SK-N-SH (cell line): Measurements from ENCODE around the gene CCNJL. TPM values are rescaled to one million over a fixed set of nuclear protein-coding genes. Genes with fewer than 3 reads are reported as not detected.

ENCODE experiments used
- CTCF ChIA-PET: fragments of 300-600, 350-600 bp; formaldehyde crosslinking; extraction: SDS; loops from one replicate; lab custom pipeline; 2021; lab: Yijun Ruan, JAX
- POLR2A ChIA-PET: fragments of 350-600 bp; sonication (Branson Sonifier 250); formaldehyde crosslinking; extraction: SDS; loops from one replicate; lab custom pipeline; 2020; ENCODE audit warnings: antibody characterized with exemption, inconsistent platforms; lab: Yijun Ruan, JAX
- DNase-seq: peaks from one replicate; pipeline ENCODE4 v3.0.0; 2012
- H2AFZ ChIP-seq: fragments of 200-600 bp; sonication (generic); 2 replicates; pipeline ENCODE4 v1.8.1; 2016; ENCODE audit warnings: antibody characterized with exemption, mild to moderate bottlenecking, low read depth
- H3F3A ChIP-seq: fragments of 200-600 bp; sonication (generic); replicated peaks from 2 replicates; pipeline ENCODE3; 2016; ENCODE audit warnings: antibody characterized with exemption, mild to moderate bottlenecking; ENCODE audit not compliant: insufficient read depth
- H3K27ac ChIP-seq, 2 experiments: fragments of 200-500 bp in 1 of 2; fragments of 200-600 bp in 1 of 2; sonication (Bioruptor generic) in 1 of 2; sonication (generic), shearing (Covaris generic) in 1 of 2; 2 replicates each; pipeline versions ENCODE4 v1.5.1 to v1.6.1; 2014 to 2016; ENCODE audit warnings: low read depth in 2 of 2, inconsistent platforms in 1 of 2, low read length in 1 of 2, mild to moderate bottlenecking in 1 of 2, mixed read lengths in 1 of 2
- H3K27me3 ChIP-seq: fragments of 200-600 bp; sonication (generic), shearing (Covaris generic); 2 replicates; pipeline ENCODE4 v1.6.1; 2016; ENCODE audit warnings: mixed run types; ENCODE audit not compliant: insufficient read depth
- H3K36me3 ChIP-seq, 2 experiments: fragments of 200-500 bp in 1 of 2; fragments of 200-600 bp in 1 of 2; sonication (Bioruptor generic) in 1 of 2; sonication (generic) in 1 of 2; replicated peaks in 1 of 2; 2 replicates each; pipeline versions ENCODE3 to v1.5.1; 2014 to 2016; ENCODE audit warnings: low read length in 1 of 2, mild to moderate bottlenecking in 1 of 2; ENCODE audit not compliant: insufficient read depth in 2 of 2, control insufficient read depth in 1 of 2
- H3K4me1 ChIP-seq, 2 experiments: fragments of 200-500 bp in 1 of 2; fragments of 200-600 bp in 1 of 2; sonication (Bioruptor generic) in 1 of 2; sonication (generic), shearing (Covaris generic) in 1 of 2; 2 replicates each; pipeline versions ENCODE4 v1.5.1 to v1.6.1; 2014 to 2016; ENCODE audit warnings: low read depth in 1 of 2, low read length in 1 of 2, mixed run types in 1 of 2; ENCODE audit not compliant: insufficient read depth in 2 of 2, control insufficient read depth in 1 of 2
- H3K4me2 ChIP-seq: fragments of 200-600 bp; sonication (generic), shearing (Covaris generic); 2 replicates; pipeline ENCODE4 v1.6.1; 2017; ENCODE audit warnings: mixed run types
- H3K4me3 ChIP-seq, 2 experiments: fragments of 200-500 bp in 1 of 2; fragments of 200-600 bp in 1 of 2; sonication (Bioruptor generic) in 1 of 2; sonication (generic), shearing (Covaris generic) in 1 of 2; 2 replicates each; pipeline versions ENCODE4 v1.5.1 to v1.8.1; 2014 to 2016; ENCODE audit warnings: low read depth in 2 of 2, inconsistent platforms in 1 of 2, low read length in 1 of 2, mild to moderate bottlenecking in 1 of 2, mixed read lengths in 1 of 2, moderate library complexity in 1 of 2
- H3K79me2 ChIP-seq: fragments of 200-600 bp; sonication (generic); 2 replicates; pipeline ENCODE4 v1.8.1; 2017; ENCODE audit warnings: mild to moderate bottlenecking; ENCODE audit not compliant: insufficient read depth
- H3K9ac ChIP-seq: fragments of 200-600 bp; sonication (generic); 2 replicates; pipeline ENCODE4 v1.6.1; 2017; ENCODE audit warnings: mixed run types
- H3K9me2 ChIP-seq: fragments of 200-600 bp; sonication (generic); 2 replicates; pipeline ENCODE4 v1.6.1; 2017; ENCODE audit warnings: mixed run types
- H3K9me3 ChIP-seq: fragments of 200-600 bp; sonication (generic); 2 replicates; pipeline ENCODE4 v1.6.1; 2017; ENCODE audit warnings: mixed run types, mild to moderate bottlenecking, moderate library complexity
- H4K20me1 ChIP-seq: fragments of 200-600 bp; sonication (generic); 2 replicates; pipeline ENCODE4 v1.6.1; 2017; ENCODE audit warnings: mild to moderate bottlenecking, mixed run types; ENCODE audit not compliant: insufficient read depth
- FOSL2 ChIP-seq: IDR thresholded peaks from 2 replicates; pipeline ENCODE4 v1.4.0; 2012; ENCODE audit warnings: low read depth, mild to moderate bottlenecking, moderate library complexity, borderline replicate concordance
- FOXJ3 ChIP-seq: sonication (generic); formaldehyde crosslinking; IDR thresholded peaks from 2 replicates; pipeline ENCODE4 v1.5.1; 2020; ENCODE audit warnings: mild to moderate bottlenecking, missing genetic modification reagents
- JUND ChIP-seq: IDR thresholded peaks from 2 replicates; pipeline ENCODE4 v1.4.0; 2012
- MXI1 ChIP-seq: IDR thresholded peaks from 2 replicates; pipeline ENCODE4 v1.6.1; 2012; ENCODE audit warnings: mild to moderate bottlenecking, low read depth, low read length, improper control_type of control experiment
- NFIC ChIP-seq: IDR thresholded peaks from 2 replicates; pipeline ENCODE4 v1.4.0; 2012; ENCODE audit warnings: borderline replicate concordance
- NRF1 ChIP-seq: IDR thresholded peaks from 2 replicates; pipeline ENCODE4 v1.6.1; 2012; ENCODE audit warnings: low read depth, mild to moderate bottlenecking, low read length
- RCOR1 ChIP-seq: fragments of 150-350 bp; IDR thresholded peaks from 2 replicates; pipeline ENCODE4 v1.6.1; 2017; ENCODE audit warnings: antibody characterized with exemption, low read length
- SIN3A ChIP-seq: IDR thresholded peaks from 2 replicates; pipeline ENCODE4 v1.6.1; 2012; ENCODE audit warnings: low read depth, mild to moderate bottlenecking, low read length, moderate library complexity, borderline replicate concordance
- TAF1 ChIP-seq: IDR thresholded peaks from 2 replicates; pipeline ENCODE4 v1.6.1; 2012; ENCODE audit warnings: low read depth, mild to moderate bottlenecking, low read length, moderate library complexity, borderline replicate concordance
- TEAD4 ChIP-seq: IDR thresholded peaks from 2 replicates; pipeline ENCODE4 v1.4.0; 2012; ENCODE audit warnings: mild to moderate bottlenecking, borderline replicate concordance; ENCODE audit not compliant: insufficient read depth
- WGBS: methylation state at CpG from one replicate; pipeline ENCODE4 v1.1.6; 2017; ENCODE audit warnings: low lambda C conversion rate; 5-methylcytosine and 5-hydroxymethylcytosine counted together
- polyA plus RNA-seq, 3 experiments: library from polyadenylated mRNA; depleted of rRNA; stranded (reverse); fragments of >200 nt; gene quantifications; 2 replicates each; pipeline ENCODE4 v1.2.3, GENCODE V29; 2012
- TF ChIP-seq, protein P1 (sequence below): IDR thresholded peaks from 2 replicates; pipeline ENCODE4; 2012
- TF ChIP-seq, protein P2 (sequence below): IDR thresholded peaks from 2 replicates; pipeline ENCODE4 v1.6.1; 2012; ENCODE audit warnings: mild to moderate bottlenecking, low read depth, low read length, moderate library complexity
- TF ChIP-seq, protein P3 (sequence below): fragments of 200-600 bp; sonication (generic); IDR thresholded peaks from 2 replicates; pipeline ENCODE4 v1.6.1; 2017; ENCODE audit warnings: antibody characterized with exemption, mild to moderate bottlenecking, moderate library complexity
- TF ChIP-seq, protein P4 (sequence below): IDR thresholded peaks from 2 replicates; pipeline ENCODE4 v1.4.0; 2012; ENCODE audit warnings: low read depth
- TF ChIP-seq, protein P5 (sequence below): IDR thresholded peaks from 2 replicates; pipeline ENCODE4 v1.4.0; 2012; ENCODE audit warnings: low read depth, borderline replicate concordance
- TF ChIP-seq, protein P6 (sequence below): IDR thresholded peaks from 2 replicates; pipeline ENCODE4 v1.4.0; 2012; ENCODE audit warnings: low read depth, borderline replicate concordance

The CCNJL gene
- polyA plus RNA-seq, 1 of the 3 experiments (the other 2 are of a cell fraction) = 7.1 TPM

DNA sequence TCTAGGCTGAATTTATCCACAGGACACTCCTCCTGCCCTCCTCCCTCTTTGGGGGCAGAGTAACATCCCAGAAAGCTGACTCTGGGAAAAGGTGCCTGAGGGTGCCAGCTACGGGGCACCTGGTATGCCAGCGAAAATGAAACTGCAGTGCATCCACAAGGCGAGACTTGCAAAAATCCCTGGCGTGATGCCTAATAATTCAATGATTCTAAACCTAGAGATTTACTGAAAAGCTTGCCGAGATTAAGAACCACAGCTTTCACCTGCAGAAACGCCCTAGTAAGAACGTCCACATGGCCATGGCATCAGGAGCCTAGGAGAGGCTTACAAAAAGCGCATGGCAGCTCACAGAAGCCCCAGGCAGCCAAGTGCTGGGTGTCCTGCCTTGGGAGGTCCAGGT, 20.9 kb downstream of the CCNJL start:
- no peaks in the 10 kb centered on the region for H3F3A ChIP-seq
- no peak for DNase-seq
- no peak overlapping the region for H3K4me2 ChIP-seq
- no peaks in the 10 kb centered on the region for H3K27me3 ChIP-seq
- peaks cover 41% of the 10 kb centered on the region for H3K79me2 ChIP-seq
- TF ChIP-seq, protein P1, sequence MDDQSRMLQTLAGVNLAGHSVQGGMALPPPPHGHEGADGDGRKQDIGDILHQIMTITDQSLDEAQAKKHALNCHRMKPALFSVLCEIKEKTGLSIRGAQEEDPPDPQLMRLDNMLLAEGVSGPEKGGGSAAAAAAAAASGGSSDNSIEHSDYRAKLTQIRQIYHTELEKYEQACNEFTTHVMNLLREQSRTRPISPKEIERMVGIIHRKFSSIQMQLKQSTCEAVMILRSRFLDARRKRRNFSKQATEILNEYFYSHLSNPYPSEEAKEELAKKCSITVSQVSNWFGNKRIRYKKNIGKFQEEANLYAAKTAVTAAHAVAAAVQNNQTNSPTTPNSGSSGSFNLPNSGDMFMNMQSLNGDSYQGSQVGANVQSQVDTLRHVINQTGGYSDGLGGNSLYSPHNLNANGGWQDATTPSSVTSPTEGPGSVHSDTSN = no peak
- TF ChIP-seq SIN3A = no peak
- TF ChIP-seq, protein P2, sequence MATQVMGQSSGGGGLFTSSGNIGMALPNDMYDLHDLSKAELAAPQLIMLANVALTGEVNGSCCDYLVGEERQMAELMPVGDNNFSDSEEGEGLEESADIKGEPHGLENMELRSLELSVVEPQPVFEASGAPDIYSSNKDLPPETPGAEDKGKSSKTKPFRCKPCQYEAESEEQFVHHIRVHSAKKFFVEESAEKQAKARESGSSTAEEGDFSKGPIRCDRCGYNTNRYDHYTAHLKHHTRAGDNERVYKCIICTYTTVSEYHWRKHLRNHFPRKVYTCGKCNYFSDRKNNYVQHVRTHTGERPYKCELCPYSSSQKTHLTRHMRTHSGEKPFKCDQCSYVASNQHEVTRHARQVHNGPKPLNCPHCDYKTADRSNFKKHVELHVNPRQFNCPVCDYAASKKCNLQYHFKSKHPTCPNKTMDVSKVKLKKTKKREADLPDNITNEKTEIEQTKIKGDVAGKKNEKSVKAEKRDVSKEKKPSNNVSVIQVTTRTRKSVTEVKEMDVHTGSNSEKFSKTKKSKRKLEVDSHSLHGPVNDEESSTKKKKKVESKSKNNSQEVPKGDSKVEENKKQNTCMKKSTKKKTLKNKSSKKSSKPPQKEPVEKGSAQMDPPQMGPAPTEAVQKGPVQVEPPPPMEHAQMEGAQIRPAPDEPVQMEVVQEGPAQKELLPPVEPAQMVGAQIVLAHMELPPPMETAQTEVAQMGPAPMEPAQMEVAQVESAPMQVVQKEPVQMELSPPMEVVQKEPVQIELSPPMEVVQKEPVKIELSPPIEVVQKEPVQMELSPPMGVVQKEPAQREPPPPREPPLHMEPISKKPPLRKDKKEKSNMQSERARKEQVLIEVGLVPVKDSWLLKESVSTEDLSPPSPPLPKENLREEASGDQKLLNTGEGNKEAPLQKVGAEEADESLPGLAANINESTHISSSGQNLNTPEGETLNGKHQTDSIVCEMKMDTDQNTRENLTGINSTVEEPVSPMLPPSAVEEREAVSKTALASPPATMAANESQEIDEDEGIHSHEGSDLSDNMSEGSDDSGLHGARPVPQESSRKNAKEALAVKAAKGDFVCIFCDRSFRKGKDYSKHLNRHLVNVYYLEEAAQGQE = no peak
- TF ChIP-seq, protein P3, sequence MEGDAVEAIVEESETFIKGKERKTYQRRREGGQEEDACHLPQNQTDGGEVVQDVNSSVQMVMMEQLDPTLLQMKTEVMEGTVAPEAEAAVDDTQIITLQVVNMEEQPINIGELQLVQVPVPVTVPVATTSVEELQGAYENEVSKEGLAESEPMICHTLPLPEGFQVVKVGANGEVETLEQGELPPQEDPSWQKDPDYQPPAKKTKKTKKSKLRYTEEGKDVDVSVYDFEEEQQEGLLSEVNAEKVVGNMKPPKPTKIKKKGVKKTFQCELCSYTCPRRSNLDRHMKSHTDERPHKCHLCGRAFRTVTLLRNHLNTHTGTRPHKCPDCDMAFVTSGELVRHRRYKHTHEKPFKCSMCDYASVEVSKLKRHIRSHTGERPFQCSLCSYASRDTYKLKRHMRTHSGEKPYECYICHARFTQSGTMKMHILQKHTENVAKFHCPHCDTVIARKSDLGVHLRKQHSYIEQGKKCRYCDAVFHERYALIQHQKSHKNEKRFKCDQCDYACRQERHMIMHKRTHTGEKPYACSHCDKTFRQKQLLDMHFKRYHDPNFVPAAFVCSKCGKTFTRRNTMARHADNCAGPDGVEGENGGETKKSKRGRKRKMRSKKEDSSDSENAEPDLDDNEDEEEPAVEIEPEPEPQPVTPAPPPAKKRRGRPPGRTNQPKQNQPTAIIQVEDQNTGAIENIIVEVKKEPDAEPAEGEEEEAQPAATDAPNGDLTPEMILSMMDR = no peak
- TF ChIP-seq TAF1 = no peak
- TF ChIP-seq RCOR1 = no peak
- TF ChIP-seq, protein P4, sequence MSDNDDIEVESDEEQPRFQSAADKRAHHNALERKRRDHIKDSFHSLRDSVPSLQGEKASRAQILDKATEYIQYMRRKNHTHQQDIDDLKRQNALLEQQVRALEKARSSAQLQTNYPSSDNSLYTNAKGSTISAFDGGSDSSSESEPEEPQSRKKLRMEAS = no peak
- TF ChIP-seq, all 33 proteins: peak for 0
- no peaks in the 10 kb centered on the region for H3K9me2 ChIP-seq
- H3K9me3 ChIP-seq = no peaks in the 10 kb centered on the region
- H3K36me3 ChIP-seq = no peaks in the 10 kb centered on the region
- 0 out of 2 replicates have a peak, but pooled peaks cover under 1% of the 10 kb centered on the region for H4K20me1 ChIP-seq
- H3K27ac ChIP-seq = no peak overlapping the region
- peaks cover 0 to 44% of the 10 kb centered on the region in 2 experiments; a peak in 3 of 4 replicates for H3K4me1 ChIP-seq
- ChIA-PET CTCF (interaction anchor here (0.6 to 1.6 kb wide), 2 partner anchors 24 to 54 kb away, joined by 3 to 4 read pairs; no protein-coding TSS in a partner anchor), POLR2A (interaction anchor here (0.6 kb wide), 1 partner anchor 49 kb away, joined by 4 read pairs; no protein-coding TSS in a partner anchor)
- WGBS = 91% methylated on average over 5 of the region's 8 CpGs
- no peak overlapping the region for H3K4me3 ChIP-seq
- H2AFZ ChIP-seq = no peak overlapping the region
- H3K9ac ChIP-seq = no peak overlapping the region

DNA sequence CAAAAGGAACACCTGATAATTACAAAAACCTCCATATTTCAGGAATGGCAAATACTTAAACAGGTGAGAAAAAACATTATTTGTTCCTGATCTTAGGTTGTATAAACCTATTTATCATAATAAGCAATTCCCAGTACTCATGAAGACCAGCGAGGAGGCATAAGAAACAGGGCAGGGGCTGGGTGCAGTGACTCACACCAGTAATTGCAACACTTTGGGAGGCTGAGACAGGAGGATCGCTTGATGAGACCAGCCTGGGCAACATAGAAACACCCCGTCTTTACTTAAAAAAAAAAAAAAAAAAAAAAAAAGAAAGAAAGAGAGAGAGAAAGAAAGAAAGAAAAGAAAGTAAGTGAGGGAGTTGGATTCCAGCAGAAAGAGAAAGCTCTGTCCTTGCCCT, 21.6 kb downstream of the CCNJL start:
- Histone ChIP-seq H3K9ac (no peak overlapping the region), H3K36me3 (no peaks in the 10 kb centered on the region), H3K27ac (no peak overlapping the region), H3K27me3 (no peaks in the 10 kb centered on the region), H3K4me1 (peaks cover 0 to 50% of the 10 kb centered on the region in 2 experiments; a peak in 3 of 4 replicates), H3K9me3 (no peaks in the 10 kb centered on the region), H3F3A (no peaks in the 10 kb centered on the region), H2AFZ (no peak overlapping the region), H3K79me2 (peaks cover 41% of the 10 kb centered on the region; the same call in 1 of the 2 replicates), H3K9me2 (no peaks in the 10 kb centered on the region), H3K4me2 (no peak overlapping the region), H4K20me1 (no peaks in the 10 kb centered on the region), H3K4me3 (no peak overlapping the region)
- TF ChIP-seq JUND = no peak
- TF ChIP-seq FOXJ3 (CRISPR knock-in tag) = no peak
- no peak for TF ChIP-seq TEAD4
- no peak for TF ChIP-seq RCOR1
- TF ChIP-seq, protein P5, sequence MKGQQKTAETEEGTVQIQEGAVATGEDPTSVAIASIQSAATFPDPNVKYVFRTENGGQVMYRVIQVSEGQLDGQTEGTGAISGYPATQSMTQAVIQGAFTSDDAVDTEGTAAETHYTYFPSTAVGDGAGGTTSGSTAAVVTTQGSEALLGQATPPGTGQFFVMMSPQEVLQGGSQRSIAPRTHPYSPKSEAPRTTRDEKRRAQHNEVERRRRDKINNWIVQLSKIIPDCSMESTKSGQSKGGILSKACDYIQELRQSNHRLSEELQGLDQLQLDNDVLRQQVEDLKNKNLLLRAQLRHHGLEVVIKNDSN = no peak
- TF ChIP-seq FOSL2 = no peak
- TF ChIP-seq NFIC = no peak
- TF ChIP-seq, protein P6, sequence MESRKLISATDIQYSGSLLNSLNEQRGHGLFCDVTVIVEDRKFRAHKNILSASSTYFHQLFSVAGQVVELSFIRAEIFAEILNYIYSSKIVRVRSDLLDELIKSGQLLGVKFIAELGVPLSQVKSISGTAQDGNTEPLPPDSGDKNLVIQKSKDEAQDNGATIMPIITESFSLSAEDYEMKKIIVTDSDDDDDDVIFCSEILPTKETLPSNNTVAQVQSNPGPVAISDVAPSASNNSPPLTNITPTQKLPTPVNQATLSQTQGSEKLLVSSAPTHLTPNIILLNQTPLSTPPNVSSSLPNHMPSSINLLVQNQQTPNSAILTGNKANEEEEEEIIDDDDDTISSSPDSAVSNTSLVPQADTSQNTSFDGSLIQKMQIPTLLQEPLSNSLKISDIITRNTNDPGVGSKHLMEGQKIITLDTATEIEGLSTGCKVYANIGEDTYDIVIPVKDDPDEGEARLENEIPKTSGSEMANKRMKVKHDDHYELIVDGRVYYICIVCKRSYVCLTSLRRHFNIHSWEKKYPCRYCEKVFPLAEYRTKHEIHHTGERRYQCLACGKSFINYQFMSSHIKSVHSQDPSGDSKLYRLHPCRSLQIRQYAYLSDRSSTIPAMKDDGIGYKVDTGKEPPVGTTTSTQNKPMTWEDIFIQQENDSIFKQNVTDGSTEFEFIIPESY = no peak
- no peak for TF ChIP-seq MXI1
- no peak for TF ChIP-seq SIN3A
- no peak for TF ChIP-seq NRF1
- ChIA-PET CTCF (interaction anchor here (1.0 kb wide), 1 partner anchor 75 kb away, joined by 4 read pairs; no protein-coding TSS in a partner anchor), POLR2A (interaction anchor here (0.6 kb wide), 1 partner anchor 48 kb away, joined by 4 read pairs; no protein-coding TSS in a partner anchor)
- WGBS = 94% methylated on average over 3 of the region's 3 CpGs
- no peak for DNase-seq
